Osteocyte (in vitro differentiated cells): ENCODE measurements around the gene RASAL2. TPM values are rescaled to one million over a fixed set of nuclear protein-coding genes. Genes with fewer than 3 reads are reported as not detected.

Experiments
- DNase-seq: peaks from one replicate; pipeline ENCODE4 v3.0.0; 2021; ENCODE audit warnings: mixed read lengths; ENCODE audit not compliant: unreplicated experiment; ENCODE audit errors: extremely low spot score
- H3K27ac Mint-ChIP-seq: one replicate; pipeline ENCODE4 v1.8.0; 2021; ENCODE audit warnings: mild to moderate bottlenecking, mixed read lengths; ENCODE audit not compliant: unreplicated experiment
- H3K27me3 Mint-ChIP-seq: one replicate; pipeline ENCODE4 v1.8.0; 2021; ENCODE audit warnings: mixed read lengths; ENCODE audit not compliant: unreplicated experiment
- H3K36me3 Mint-ChIP-seq: one replicate; pipeline ENCODE4 v1.8.0; 2021; ENCODE audit warnings: mixed read lengths; ENCODE audit not compliant: unreplicated experiment
- H3K4me1 Mint-ChIP-seq: one replicate; pipeline ENCODE4 v1.8.0; 2021; ENCODE audit warnings: mixed read lengths; ENCODE audit not compliant: unreplicated experiment
- H3K4me3 Mint-ChIP-seq: one replicate; pipeline ENCODE4 v1.8.0; 2021; ENCODE audit warnings: mild to moderate bottlenecking, moderate library complexity, mixed read lengths; ENCODE audit not compliant: unreplicated experiment
- H3K9me3 Mint-ChIP-seq: one replicate; pipeline ENCODE4 v1.8.0; 2021; ENCODE audit warnings: mixed read lengths; ENCODE audit not compliant: unreplicated experiment
- total RNA-seq: library from RNA; stranded (reverse); gene quantifications from 2 replicates; pipeline ENCODE4 v1.2.1, GENCODE V29; 2021
- TF ChIP-seq, protein P1 (sequence below): fragments of 200-600 bp; sonication (generic); IDR thresholded peaks from 2 replicates; pipeline ENCODE4 v1.5.0; 2021; ENCODE audit warnings: antibody characterized with exemption, mild to moderate bottlenecking, moderate library complexity

Gene RASAL2
- total RNA-seq, 1 donor from 2014 or later: 34.2 TPM

DNA sequence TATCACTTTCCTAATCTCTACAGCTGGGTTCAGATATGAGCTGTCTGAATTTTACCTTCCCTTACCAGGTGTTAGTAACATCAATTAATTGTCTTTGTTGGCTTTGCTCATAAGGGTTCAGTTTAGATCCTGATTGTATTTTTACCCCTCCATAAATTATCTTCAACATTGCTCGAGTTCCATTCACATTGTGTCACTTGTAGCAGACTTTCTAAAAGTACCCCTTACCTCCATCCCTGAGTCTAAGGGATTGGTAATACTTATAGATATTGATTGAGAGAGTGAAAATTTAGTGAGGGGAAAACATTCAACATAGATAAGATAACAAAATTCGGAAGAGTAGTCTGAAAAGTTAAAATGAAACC, 7.3 kb downstream of the RASAL2 start:
- Mint-ChIP-seq H3K4me1 (peaks cover 62% of the 10 kb centered on the region), H3K27me3 (no peaks in the 10 kb centered on the region), H3K36me3 (no peaks in the 10 kb centered on the region), H3K9me3 (no peaks in the 10 kb centered on the region), H3K27ac (peak overlapping the region; percentile 71), H3K4me3 (no peak overlapping the region)
- TF ChIP-seq, protein P1, sequence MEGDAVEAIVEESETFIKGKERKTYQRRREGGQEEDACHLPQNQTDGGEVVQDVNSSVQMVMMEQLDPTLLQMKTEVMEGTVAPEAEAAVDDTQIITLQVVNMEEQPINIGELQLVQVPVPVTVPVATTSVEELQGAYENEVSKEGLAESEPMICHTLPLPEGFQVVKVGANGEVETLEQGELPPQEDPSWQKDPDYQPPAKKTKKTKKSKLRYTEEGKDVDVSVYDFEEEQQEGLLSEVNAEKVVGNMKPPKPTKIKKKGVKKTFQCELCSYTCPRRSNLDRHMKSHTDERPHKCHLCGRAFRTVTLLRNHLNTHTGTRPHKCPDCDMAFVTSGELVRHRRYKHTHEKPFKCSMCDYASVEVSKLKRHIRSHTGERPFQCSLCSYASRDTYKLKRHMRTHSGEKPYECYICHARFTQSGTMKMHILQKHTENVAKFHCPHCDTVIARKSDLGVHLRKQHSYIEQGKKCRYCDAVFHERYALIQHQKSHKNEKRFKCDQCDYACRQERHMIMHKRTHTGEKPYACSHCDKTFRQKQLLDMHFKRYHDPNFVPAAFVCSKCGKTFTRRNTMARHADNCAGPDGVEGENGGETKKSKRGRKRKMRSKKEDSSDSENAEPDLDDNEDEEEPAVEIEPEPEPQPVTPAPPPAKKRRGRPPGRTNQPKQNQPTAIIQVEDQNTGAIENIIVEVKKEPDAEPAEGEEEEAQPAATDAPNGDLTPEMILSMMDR: no peak
- no peak for DNase-seq

DNA sequence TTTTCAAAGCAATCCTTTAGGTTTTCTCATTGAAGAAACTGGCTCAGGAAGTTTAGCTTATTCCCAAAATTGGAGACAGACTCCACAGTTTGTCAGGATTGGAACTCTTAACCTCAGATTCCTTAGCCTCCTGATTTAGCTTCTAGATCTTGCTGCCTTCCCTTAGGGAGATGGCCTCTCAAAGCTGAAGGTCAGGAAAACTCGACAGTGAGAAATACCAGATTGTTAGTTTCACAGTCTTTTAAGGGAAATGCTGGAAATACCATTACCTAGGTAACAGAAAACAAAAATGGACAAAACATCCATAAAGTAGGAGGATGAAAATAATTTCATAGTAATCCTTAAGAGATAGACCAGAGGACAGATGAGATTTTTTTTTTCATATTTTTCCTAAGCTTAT, 7.8 kb downstream of the RASAL2 start:
- no peak overlapping the region for H3K4me3 Mint-ChIP-seq
- H3K36me3 Mint-ChIP-seq: no peaks in the 10 kb centered on the region
- TF ChIP-seq, protein P1: no peak
- H3K27ac Mint-ChIP-seq: peak overlapping the region; percentile 71
- DNase-seq: no peak
- H3K4me1 Mint-ChIP-seq: peaks cover 58% of the 10 kb centered on the region
- H3K27me3 Mint-ChIP-seq: no peaks in the 10 kb centered on the region
- no peaks in the 10 kb centered on the region for H3K9me3 Mint-ChIP-seq

DNA sequence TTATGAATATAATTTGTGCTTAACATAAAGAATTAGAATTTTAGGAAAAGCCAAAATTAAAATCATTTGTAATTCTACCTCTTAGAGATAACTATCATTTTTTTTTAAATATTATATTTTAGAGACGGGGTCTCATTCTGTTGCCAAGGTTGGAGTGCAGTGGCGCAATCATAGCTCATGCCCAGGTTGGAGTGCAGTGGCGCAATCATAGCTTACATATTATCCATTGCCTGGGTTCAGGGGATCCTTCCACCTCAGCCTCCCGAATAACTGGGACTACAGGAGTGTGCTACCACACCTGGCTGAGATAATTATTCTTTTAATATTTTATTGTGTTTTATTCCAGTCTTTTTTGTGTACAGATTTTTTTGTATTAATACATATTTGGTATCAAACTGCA, 8.3 kb downstream of the RASAL2 start:
- Mint-ChIP-seq H3K4me3 (no peak overlapping the region), H3K27me3 (no peaks in the 10 kb centered on the region), H3K36me3 (no peaks in the 10 kb centered on the region), H3K9me3 (no peaks in the 10 kb centered on the region), H3K27ac (no peak overlapping the region), H3K4me1 (peaks cover 52% of the 10 kb centered on the region)
- TF ChIP-seq, protein P1: no peak
- DNase-seq: no peak

DNA sequence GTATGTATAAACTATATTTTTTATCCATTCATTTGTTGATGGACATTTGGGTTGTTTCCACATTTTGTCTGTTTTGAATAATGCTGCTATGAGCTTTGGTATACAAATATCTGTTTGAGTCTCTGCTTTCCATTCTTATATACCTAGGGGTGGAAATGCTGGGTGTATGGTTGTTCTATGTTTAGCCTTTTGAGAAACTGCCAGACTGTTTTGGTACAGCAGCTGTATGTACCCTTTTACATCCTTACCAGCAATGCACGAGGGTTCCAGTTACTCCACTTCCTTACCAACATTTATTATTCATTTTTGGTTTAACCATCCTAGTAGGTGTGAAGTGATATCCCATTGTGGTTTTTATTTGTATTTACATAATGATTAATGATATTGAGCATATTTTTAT, 13.9 kb downstream of the RASAL2 start:
- TF ChIP-seq, protein P1: no peak
- no peaks in the 10 kb centered on the region for H3K9me3 Mint-ChIP-seq

DNA sequence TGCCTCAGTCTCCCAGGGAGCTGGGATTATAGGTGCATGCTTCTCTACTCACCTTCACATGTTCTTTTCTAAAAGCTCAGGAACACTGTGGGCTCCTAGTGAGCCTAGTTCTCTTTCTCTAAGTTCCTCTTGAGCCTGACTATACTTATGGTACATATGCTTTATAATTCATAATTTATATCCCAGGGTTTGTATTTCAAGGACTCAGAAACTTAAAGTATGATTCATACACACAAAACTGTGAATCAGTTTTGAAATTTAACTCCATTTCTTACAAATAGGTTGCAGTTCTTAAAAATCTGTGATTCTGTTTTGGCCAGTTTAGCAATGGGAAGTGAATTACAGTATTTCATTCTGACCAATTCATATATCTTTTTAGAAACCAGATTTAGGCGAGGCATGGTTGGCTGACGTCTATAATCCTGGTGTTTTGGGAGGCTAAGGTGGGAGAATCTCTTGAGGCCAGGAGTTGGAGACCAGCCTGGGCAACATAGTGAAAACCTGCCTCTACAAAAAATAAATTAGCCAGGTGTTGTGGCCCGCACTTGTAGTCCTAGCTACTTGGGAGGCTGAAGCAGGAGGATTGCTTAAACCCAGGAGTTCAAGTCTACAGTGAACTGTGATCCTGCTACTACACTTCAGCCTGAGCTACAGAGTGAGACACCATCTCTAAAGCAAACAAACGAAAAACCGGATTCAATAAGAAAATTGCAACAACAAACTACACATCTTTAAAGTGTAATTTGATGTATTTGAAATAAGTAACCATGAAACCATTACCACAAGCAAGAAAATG, 15.6 kb downstream of the RASAL2 start:
- H3K36me3 Mint-ChIP-seq: no peaks in the 10 kb centered on the region
- TF ChIP-seq, protein P1: no peak
- peak overlapping the region; percentile 63 for H3K27ac Mint-ChIP-seq

More for the DNA sequence above, 13.9 kb downstream of the RASAL2 start:
- Mint-ChIP-seq H3K4me1 (peaks cover 25% of the 10 kb centered on the region), H3K4me3 (no peak overlapping the region), H3K27me3 (no peaks in the 10 kb centered on the region), H3K36me3 (no peaks in the 10 kb centered on the region), H3K27ac (no peak overlapping the region)
- no peak for DNase-seq

More for the DNA sequence above, 15.6 kb downstream of the RASAL2 start:
- Mint-ChIP-seq H3K4me1 (peaks cover 21% of the 10 kb centered on the region), H3K27me3 (no peaks in the 10 kb centered on the region), H3K9me3 (no peaks in the 10 kb centered on the region), H3K4me3 (no peak overlapping the region)
- DNase-seq: no peak
